Panc1 (cell line): Measurements from ENCODE around the gene NPRL2. TPM values are rescaled to one million over a fixed set of nuclear protein-coding genes. Genes with fewer than 3 reads are reported as not detected.

Experiments used
- ATAC-seq: fragments of 200-7000 bp; cut with Tn5 transposase; 2 replicates; pipeline ENCODE4 v1.9.1; 2020; ENCODE audit warnings: mild to moderate bottlenecking, moderate library complexity
- BruUV-seq: library from RNA; stranded (reverse); fragments of 400-500 nt; replicated peaks from 2 replicates; lab custom pipeline; 2021; lab: Mats Ljungman, UMichigan
- CTCF ChIA-PET: fragments of 300-600 bp; sonication (Branson Sonifier 250); formaldehyde crosslinking; loops from one replicate; lab custom pipeline; 2022; ENCODE audit warnings: antibody characterized with exemption; lab: Charles Lee
- POLR2A ChIA-PET: fragments of 300-600 bp; sonication (Branson Sonifier 250); formaldehyde crosslinking; loops from one replicate; lab custom pipeline; 2022; ENCODE audit warnings: antibody characterized with exemption; lab: Charles Lee
- DNase-seq: peaks from one replicate; pipeline ENCODE4 v3.0.0-alpha.2; 2010; ENCODE audit warnings: low read depth, low spot score
- H3K27ac ChIP-seq: 2 replicates; pipeline ENCODE4 v1.5.1; 2011; ENCODE audit warnings: mild to moderate bottlenecking, low read length, inconsistent platforms
- H3K27me3 ChIP-seq: fragments of 200-500 bp; sonication (Bioruptor generic); 2 replicates; pipeline ENCODE4 v1.6.0; 2014; ENCODE audit warnings: low read length, inconsistent platforms; ENCODE audit not compliant: control insufficient read depth, insufficient read depth
- H3K36me3 ChIP-seq: fragments of 200-500 bp; sonication (Bioruptor generic); 2 replicates; pipeline ENCODE4 v1.5.1; 2014; ENCODE audit warnings: inconsistent platforms, mild to moderate bottlenecking, low read length, moderate library complexity; ENCODE audit not compliant: control insufficient read depth, insufficient read depth
- H3K4me1 ChIP-seq: 2 replicates; pipeline ENCODE4 v1.5.1; 2011; ENCODE audit warnings: inconsistent platforms, mild to moderate bottlenecking, low read length, moderate library complexity; ENCODE audit not compliant: control insufficient read depth, insufficient read depth
- H3K4me3 ChIP-seq, 2 experiments: 2 replicates each; pipeline ENCODE4 v1.5.1; 2011 to 2012; ENCODE audit warnings: low read depth in 2 of 2, low read length in 2 of 2, mild to moderate bottlenecking in 2 of 2, inconsistent platforms in 1 of 2, moderate library complexity in 1 of 2
- H3K9me3 ChIP-seq: fragments of 200-500 bp; sonication (Bioruptor generic); 2 replicates; pipeline ENCODE4 v1.5.1; 2014; ENCODE audit warnings: low read depth, mild to moderate bottlenecking, inconsistent platforms, low read length, moderate library complexity; ENCODE audit not compliant: control insufficient read depth, insufficient read depth
- CTCF ChIP-seq: fragments of 450-650 bp; IDR thresholded peaks from 2 replicates; pipeline ENCODE4 v1.5.1; 2017; ENCODE audit warnings: mild to moderate bottlenecking
- POLR2AphosphoS5 ChIP-seq: IDR thresholded peaks from 2 replicates; pipeline ENCODE4 v1.6.1; 2012; ENCODE audit warnings: mild to moderate bottlenecking, low read depth, low read length, moderate library complexity
- SIN3A ChIP-seq: IDR thresholded peaks from 2 replicates; pipeline ENCODE4 v1.6.1; 2012; ENCODE audit warnings: low read depth, mild to moderate bottlenecking, low read length, moderate library complexity, borderline replicate concordance; ENCODE audit not compliant: insufficient read depth
- TCF7L2 ChIP-seq: IDR thresholded peaks from 2 replicates; pipeline ENCODE4 v1.6.1; 2011; ENCODE audit warnings: mild to moderate bottlenecking, low read depth, low read length, inconsistent platforms
- in situ Hi-C: cut with HindIII; loops from 2 replicates; pipeline ENCODE4 v1.10.0; 2016; ENCODE audit warnings: low sequenced_read_pairs, low pct_unique_long_range_greater_than_20kb
- intact Hi-C: fragments of 100-400 bp; cut with micrococcal nuclease; formaldehyde crosslinking; loops from one replicate; pipeline ENCODE4 v1.10.0; 2022; ENCODE audit not compliant: unreplicated experiment
- total RNA-seq: library from RNA; stranded (reverse); gene quantifications from one replicate; pipeline ENCODE4 v1.2.1, GENCODE V29; 2021; ENCODE audit not compliant: unreplicated experiment
- TF ChIP-seq, protein P1 (sequence below), 2 experiments: IDR thresholded peaks; 2 replicates each; pipeline ENCODE4 v1.6.1; 2011 to 2012; ENCODE audit warnings: low read depth in 2 of 2, control low read depth in 1 of 2, low read length in 1 of 2, mild to moderate bottlenecking in 1 of 2, moderate library complexity in 1 of 2; ENCODE audit not compliant: insufficient read depth in 1 of 2

NPRL2 gene
- total RNA-seq, 1 experiment from 2014 or later = 14.6 TPM

- CTCF ChIA-PET = no interaction called here
- DNase-seq = no peak
- POLR2A ChIA-PET = no interaction called here
- H3K27me3 ChIP-seq = no peaks in the 10 kb centered on the region
- H3K27ac ChIP-seq = no peak overlapping the region
- H3K4me3 ChIP-seq = no peak overlapping the region
- in situ Hi-C loops = no loop called here
- intact Hi-C loops = no loop called here
- no peak for ATAC-seq
- no peaks in the 10 kb centered on the region; the same call in 1 of the 2 replicates for H3K36me3 ChIP-seq
- BruUV-seq = no TSS peak
- no peaks in the 10 kb centered on the region for H3K9me3 ChIP-seq
- peaks cover 6% of the 10 kb centered on the region; the same call in 1 of the 2 replicates for H3K4me1 ChIP-seq
- no peak for TF ChIP-seq SIN3A
- no peak for TF ChIP-seq CTCF
- TF ChIP-seq, protein P1, sequence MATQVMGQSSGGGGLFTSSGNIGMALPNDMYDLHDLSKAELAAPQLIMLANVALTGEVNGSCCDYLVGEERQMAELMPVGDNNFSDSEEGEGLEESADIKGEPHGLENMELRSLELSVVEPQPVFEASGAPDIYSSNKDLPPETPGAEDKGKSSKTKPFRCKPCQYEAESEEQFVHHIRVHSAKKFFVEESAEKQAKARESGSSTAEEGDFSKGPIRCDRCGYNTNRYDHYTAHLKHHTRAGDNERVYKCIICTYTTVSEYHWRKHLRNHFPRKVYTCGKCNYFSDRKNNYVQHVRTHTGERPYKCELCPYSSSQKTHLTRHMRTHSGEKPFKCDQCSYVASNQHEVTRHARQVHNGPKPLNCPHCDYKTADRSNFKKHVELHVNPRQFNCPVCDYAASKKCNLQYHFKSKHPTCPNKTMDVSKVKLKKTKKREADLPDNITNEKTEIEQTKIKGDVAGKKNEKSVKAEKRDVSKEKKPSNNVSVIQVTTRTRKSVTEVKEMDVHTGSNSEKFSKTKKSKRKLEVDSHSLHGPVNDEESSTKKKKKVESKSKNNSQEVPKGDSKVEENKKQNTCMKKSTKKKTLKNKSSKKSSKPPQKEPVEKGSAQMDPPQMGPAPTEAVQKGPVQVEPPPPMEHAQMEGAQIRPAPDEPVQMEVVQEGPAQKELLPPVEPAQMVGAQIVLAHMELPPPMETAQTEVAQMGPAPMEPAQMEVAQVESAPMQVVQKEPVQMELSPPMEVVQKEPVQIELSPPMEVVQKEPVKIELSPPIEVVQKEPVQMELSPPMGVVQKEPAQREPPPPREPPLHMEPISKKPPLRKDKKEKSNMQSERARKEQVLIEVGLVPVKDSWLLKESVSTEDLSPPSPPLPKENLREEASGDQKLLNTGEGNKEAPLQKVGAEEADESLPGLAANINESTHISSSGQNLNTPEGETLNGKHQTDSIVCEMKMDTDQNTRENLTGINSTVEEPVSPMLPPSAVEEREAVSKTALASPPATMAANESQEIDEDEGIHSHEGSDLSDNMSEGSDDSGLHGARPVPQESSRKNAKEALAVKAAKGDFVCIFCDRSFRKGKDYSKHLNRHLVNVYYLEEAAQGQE (IDR thresholded peaks at IDR 0.05; ENCODE audit: insufficient read depth in 1 of 2, low read depth in 2 of 2, low read length in 1 of 2) = no peak
- TF ChIP-seq TCF7L2 = no peak
- TF ChIP-seq POLR2AphosphoS5 = no peak
These were observed 33.8 kb downstream of the NPRL2 start for GRCh38 chr3:50316657-50317242.

- ChIA-PET POLR2A (interaction anchor here (0.6 kb wide), 1 partner anchor 16 kb away, joined by 3 read pairs; the partner anchor contains the start of genes HYAL3 and NAA80), CTCF (no interaction called here)
- TF ChIP-seq TCF7L2 = no peak
- no peak for TF ChIP-seq SIN3A
- TF ChIP-seq CTCF = no peak
- in situ Hi-C loops (no loop called here), intact Hi-C loops (no loop called here)
- no peaks in the 10 kb centered on the region for H3K36me3 ChIP-seq
- no peak overlapping the region for H3K4me3 ChIP-seq
- no peaks in the 10 kb centered on the region; the same call in 1 of the 2 replicates for H3K4me1 ChIP-seq
- BruUV-seq = no TSS peak
- H3K9me3 ChIP-seq = no peaks in the 10 kb centered on the region
- ATAC-seq = no peak
- H3K27ac ChIP-seq = no peak overlapping the region
- DNase-seq = no peak
- H3K27me3 ChIP-seq = no peaks in the 10 kb centered on the region
These were observed 35.8 kb downstream of the NPRL2 start for GRCh38 chr3:50314816-50315215.
